ENCODE results near the gene KIAA0319L. TPM values are rescaled to one million over a fixed set of nuclear protein-coding genes. Genes with fewer than 3 reads are reported as not detected.

KIAA0319L gene
- total RNA-seq (2014; rRNA removed; shearing (Covaris generic)) (74.0 and 75.1 TPM in 2 replicates), polyA plus RNA-seq (2016; fragmentation: Nextera tagmentation; extraction: Ambion mirVana) (25.6 and 27.2 TPM in 2 replicates)
- long read RNA-seq, partial matches to known transcripts, result 6 of 18 reads
- long read RNA-seq, other reads (novel, unspliced or antisense), result 12 of 18 reads

DNA sequence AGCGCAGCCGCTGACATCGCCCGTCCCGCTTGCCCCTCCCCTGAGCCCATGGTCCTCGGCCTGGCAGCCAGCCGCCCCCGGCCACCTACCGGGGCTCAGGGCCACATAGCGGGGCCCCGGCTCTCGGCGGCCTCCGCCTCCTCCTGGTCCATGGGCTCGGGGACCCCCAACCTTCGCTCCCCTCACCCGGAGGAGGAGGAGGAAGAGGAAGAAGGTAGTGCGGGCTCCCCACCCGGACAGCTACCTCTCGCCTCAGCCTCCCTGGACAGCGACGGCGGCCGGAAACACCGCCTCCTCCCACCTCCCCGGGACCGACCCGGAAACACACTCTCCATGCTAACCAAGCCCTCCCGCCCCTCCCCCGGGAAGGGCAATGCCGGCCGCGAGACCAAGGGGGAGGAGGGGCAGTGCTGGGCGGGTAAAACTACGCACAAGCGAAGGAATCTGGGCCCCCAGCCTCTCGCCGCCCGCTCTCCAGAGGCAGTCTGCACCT is at the start of gene KIAA0319L:
KIAA0319L (minus strand) TSS at position 286 of the 493 bp plus-strand sequence. CDS start 2,912 bp downstream, outside the sequence.
- no peak within 1 kb of the TSS; the same call in 1 of the 2 replicates for H2AFZ ChIP-seq

More for the DNA sequence above, at the start of gene KIAA0319L:
- DNase-seq (ENCODE audit: low spot score) (peak; percentile 87), ATAC-seq (peak; percentile 74)
- H3K9me2 ChIP-seq (ENCODE audit: insufficient read depth), result no peaks in the 10 kb centered on the region
- peak within 1 kb of the TSS; percentile 88 for H3K4me2 ChIP-seq
- H3K27ac Mint-ChIP-seq, result peak within 1 kb of the TSS; percentile 96
- H3K27ac ChIP-seq (ENCODE audit: low read depth), result peak within 1 kb of the TSS; percentile 93
- H4K20me1 ChIP-seq (replicated peaks; ENCODE audit: insufficient read depth), result no peaks in the 10 kb centered on the region; the same call in 1 of the 2 replicates
- peak within 1 kb of the TSS; percentile 91 for H3K4me3 ChIP-seq
- peaks cover 17% of the 10 kb centered on the region for H3K27me3 Mint-ChIP-seq (ENCODE audit: insufficient read depth, low read depth, poor library complexity)
- peaks cover 13% of the 10 kb centered on the region for H3F3A ChIP-seq (replicated peaks; ENCODE audit: low read depth)
- peaks cover 39% of the 10 kb centered on the region for H3K36me3 Mint-ChIP-seq (ENCODE audit: low read depth)
- peaks cover under 1% of the 10 kb centered on the region; the same call in 1 of the 2 replicates for H3K36me3 ChIP-seq (ENCODE audit: insufficient read depth)
- H3K4me1 Mint-ChIP-seq, result peaks cover 45% of the 10 kb centered on the region
- peak within 1 kb of the TSS; percentile 98 for H3K4me3 Mint-ChIP-seq
- peaks cover 3% of the 10 kb centered on the region; the same call in 2 of the 3 replicates for H3K9me3 Mint-ChIP-seq
- peaks cover 39% of the 10 kb centered on the region for H3K79me2 ChIP-seq (replicated peaks; ENCODE audit: insufficient read depth)
- peaks cover 34% of the 10 kb centered on the region for H3K4me1 ChIP-seq (ENCODE audit: insufficient read depth)
- no peak for TF ChIP-seq EZH2 (IDR thresholded peaks at IDR 0.05; ENCODE audit: low read depth, unreplicated experiment)
- TF ChIP-seq POLR2AphosphoS5 (IDR thresholded peaks at IDR 0.05; ENCODE audit: low read depth), result peak; percentile 71
- no peak for TF ChIP-seq EZH2phosphoT487 (IDR thresholded peaks at IDR 0.05; ENCODE audit: unreplicated experiment)
- no peak for TF ChIP-seq JUNB (IDR thresholded peaks at IDR 0.05; ENCODE audit: unreplicated experiment)
- no peak for TF ChIP-seq NANOG (IDR thresholded peaks at IDR 0.05; ENCODE audit: borderline replicate concordance)
- no peak for TF ChIP-seq ZNF331 (CRISPR knock-in tag; IDR thresholded peaks at IDR 0.05; ENCODE audit: low read depth)
- TF ChIP-seq, protein P1, sequence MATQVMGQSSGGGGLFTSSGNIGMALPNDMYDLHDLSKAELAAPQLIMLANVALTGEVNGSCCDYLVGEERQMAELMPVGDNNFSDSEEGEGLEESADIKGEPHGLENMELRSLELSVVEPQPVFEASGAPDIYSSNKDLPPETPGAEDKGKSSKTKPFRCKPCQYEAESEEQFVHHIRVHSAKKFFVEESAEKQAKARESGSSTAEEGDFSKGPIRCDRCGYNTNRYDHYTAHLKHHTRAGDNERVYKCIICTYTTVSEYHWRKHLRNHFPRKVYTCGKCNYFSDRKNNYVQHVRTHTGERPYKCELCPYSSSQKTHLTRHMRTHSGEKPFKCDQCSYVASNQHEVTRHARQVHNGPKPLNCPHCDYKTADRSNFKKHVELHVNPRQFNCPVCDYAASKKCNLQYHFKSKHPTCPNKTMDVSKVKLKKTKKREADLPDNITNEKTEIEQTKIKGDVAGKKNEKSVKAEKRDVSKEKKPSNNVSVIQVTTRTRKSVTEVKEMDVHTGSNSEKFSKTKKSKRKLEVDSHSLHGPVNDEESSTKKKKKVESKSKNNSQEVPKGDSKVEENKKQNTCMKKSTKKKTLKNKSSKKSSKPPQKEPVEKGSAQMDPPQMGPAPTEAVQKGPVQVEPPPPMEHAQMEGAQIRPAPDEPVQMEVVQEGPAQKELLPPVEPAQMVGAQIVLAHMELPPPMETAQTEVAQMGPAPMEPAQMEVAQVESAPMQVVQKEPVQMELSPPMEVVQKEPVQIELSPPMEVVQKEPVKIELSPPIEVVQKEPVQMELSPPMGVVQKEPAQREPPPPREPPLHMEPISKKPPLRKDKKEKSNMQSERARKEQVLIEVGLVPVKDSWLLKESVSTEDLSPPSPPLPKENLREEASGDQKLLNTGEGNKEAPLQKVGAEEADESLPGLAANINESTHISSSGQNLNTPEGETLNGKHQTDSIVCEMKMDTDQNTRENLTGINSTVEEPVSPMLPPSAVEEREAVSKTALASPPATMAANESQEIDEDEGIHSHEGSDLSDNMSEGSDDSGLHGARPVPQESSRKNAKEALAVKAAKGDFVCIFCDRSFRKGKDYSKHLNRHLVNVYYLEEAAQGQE (IDR thresholded peaks at IDR 0.05; ENCODE audit: unreplicated experiment), result peak; percentile 58
- TF ChIP-seq, protein P2, sequence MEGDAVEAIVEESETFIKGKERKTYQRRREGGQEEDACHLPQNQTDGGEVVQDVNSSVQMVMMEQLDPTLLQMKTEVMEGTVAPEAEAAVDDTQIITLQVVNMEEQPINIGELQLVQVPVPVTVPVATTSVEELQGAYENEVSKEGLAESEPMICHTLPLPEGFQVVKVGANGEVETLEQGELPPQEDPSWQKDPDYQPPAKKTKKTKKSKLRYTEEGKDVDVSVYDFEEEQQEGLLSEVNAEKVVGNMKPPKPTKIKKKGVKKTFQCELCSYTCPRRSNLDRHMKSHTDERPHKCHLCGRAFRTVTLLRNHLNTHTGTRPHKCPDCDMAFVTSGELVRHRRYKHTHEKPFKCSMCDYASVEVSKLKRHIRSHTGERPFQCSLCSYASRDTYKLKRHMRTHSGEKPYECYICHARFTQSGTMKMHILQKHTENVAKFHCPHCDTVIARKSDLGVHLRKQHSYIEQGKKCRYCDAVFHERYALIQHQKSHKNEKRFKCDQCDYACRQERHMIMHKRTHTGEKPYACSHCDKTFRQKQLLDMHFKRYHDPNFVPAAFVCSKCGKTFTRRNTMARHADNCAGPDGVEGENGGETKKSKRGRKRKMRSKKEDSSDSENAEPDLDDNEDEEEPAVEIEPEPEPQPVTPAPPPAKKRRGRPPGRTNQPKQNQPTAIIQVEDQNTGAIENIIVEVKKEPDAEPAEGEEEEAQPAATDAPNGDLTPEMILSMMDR (conservative IDR thresholded peaks at IDR 0.05; ENCODE audit: low read depth in 2 of 2), result no peak
- no peak for TF ChIP-seq CREB1 (CRISPR knock-in tag; IDR thresholded peaks at IDR 0.05; ENCODE audit: low read depth)
- TF ChIP-seq, protein P3, sequence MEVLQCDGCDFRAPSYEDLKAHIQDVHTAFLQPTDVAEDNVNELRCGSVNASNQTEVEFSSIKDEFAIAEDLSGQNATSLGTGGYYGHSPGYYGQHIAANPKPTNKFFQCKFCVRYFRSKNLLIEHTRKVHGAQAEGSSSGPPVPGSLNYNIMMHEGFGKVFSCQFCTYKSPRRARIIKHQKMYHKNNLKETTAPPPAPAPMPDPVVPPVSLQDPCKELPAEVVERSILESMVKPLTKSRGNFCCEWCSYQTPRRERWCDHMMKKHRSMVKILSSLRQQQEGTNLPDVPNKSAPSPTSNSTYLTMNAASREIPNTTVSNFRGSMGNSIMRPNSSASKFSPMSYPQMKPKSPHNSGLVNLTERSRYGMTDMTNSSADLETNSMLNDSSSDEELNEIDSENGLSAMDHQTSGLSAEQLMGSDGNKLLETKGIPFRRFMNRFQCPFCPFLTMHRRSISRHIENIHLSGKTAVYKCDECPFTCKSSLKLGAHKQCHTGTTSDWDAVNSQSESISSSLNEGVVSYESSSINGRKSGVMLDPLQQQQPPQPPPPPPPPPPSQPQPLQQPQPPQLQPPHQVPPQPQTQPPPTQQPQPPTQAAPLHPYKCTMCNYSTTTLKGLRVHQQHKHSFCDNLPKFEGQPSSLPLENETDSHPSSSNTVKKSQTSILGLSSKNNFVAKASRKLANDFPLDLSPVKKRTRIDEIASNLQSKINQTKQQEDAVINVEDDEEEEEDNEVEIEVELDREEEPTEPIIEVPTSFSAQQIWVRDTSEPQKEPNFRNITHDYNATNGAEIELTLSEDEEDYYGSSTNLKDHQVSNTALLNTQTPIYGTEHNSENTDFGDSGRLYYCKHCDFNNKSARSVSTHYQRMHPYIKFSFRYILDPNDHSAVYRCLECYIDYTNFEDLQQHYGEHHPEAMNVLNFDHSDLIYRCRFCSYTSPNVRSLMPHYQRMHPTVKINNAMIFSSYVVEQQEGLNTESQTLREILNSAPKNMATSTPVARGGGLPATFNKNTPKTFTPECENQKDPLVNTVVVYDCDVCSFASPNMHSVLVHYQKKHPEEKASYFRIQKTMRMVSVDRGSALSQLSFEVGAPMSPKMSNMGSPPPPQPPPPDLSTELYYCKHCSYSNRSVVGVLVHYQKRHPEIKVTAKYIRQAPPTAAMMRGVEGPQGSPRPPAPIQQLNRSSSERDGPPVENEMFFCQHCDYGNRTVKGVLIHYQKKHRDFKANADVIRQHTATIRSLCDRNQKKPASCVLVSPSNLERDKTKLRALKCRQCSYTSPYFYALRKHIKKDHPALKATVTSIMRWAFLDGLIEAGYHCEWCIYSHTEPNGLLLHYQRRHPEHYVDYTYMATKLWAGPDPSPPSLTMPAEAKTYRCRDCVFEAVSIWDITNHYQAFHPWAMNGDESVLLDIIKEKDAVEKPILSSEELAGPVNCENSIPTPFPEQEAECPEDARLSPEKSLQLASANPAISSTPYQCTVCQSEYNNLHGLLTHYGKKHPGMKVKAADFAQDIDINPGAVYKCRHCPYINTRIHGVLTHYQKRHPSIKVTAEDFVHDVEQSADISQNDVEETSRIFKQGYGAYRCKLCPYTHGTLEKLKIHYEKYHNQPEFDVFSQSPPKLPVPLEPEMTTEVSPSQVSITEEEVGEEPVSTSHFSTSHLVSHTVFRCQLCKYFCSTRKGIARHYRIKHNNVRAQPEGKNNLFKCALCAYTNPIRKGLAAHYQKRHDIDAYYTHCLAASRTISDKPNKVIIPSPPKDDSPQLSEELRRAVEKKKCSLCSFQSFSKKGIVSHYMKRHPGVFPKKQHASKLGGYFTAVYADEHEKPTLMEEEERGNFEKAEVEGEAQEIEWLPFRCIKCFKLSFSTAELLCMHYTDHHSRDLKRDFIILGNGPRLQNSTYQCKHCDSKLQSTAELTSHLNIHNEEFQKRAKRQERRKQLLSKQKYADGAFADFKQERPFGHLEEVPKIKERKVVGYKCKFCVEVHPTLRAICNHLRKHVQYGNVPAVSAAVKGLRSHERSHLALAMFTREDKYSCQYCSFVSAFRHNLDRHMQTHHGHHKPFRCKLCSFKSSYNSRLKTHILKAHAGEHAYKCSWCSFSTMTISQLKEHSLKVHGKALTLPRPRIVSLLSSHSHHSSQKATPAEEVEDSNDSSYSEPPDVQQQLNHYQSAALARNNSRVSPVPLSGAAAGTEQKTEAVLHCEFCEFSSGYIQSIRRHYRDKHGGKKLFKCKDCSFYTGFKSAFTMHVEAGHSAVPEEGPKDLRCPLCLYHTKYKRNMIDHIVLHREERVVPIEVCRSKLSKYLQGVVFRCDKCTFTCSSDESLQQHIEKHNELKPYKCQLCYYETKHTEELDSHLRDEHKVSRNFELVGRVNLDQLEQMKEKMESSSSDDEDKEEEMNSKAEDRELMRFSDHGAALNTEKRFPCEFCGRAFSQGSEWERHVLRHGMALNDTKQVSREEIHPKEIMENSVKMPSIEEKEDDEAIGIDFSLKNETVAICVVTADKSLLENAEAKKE (CRISPR knock-in tag; IDR thresholded peaks at IDR 0.05), result no peak
- no peak for TF ChIP-seq STAT1 (IDR thresholded peaks at IDR 0.05; ENCODE audit: unreplicated experiment)
- TF ChIP-seq, protein P4, sequence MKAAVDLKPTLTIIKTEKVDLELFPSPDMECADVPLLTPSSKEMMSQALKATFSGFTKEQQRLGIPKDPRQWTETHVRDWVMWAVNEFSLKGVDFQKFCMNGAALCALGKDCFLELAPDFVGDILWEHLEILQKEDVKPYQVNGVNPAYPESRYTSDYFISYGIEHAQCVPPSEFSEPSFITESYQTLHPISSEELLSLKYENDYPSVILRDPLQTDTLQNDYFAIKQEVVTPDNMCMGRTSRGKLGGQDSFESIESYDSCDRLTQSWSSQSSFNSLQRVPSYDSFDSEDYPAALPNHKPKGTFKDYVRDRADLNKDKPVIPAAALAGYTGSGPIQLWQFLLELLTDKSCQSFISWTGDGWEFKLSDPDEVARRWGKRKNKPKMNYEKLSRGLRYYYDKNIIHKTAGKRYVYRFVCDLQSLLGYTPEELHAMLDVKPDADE (IDR thresholded peaks at IDR 0.05), result no peak
- TF ChIP-seq ZNF114 (CRISPR knock-in tag; IDR thresholded peaks at IDR 0.05), result no peak
- H3K27me3 ChIP-seq (ENCODE audit: insufficient read depth), result no peaks in the 10 kb centered on the region

Measured in GM23338 (cell line).